WTC11 (cell line): ENCODE data around the gene ATL1. TPM values are rescaled to one million over a fixed set of nuclear protein-coding genes. Genes with fewer than 3 reads are reported as not detected.
A peak's percentile ranks its signal among the peaks of the same experiment; 100 is the strongest.

Experiments
- ATAC-seq: fragments of 200-7000 bp; cut with Tn5 transposase; 2 replicates; pipeline ENCODE4 v1.10.0; 2021; ENCODE audit warnings: mild to moderate bottlenecking, moderate library complexity
- CTCF ChIA-PET: fragments of 300-600 bp; sonication (Branson Sonifier 250); formaldehyde crosslinking; loops from one replicate; lab custom pipeline; 2021; ENCODE audit warnings: antibody characterized with exemption; lab: Charles Lee
- POLR2A ChIA-PET: fragments of 350-600 bp; sonication (Branson Sonifier 250); formaldehyde crosslinking; loops from one replicate; lab custom pipeline; 2021; ENCODE audit warnings: antibody characterized with exemption; lab: Charles Lee
- DNase-seq: peaks from one replicate; pipeline ENCODE4 v3.0.0; 2021; ENCODE audit warnings: low spot score
- H3K27ac Mint-ChIP-seq: 2 replicates; pipeline ENCODE4 v1.8.0; 2021; ENCODE audit warnings: mixed read lengths
- H3K27me3 Mint-ChIP-seq: 2 replicates; pipeline ENCODE4 v1.8.0; 2021; ENCODE audit warnings: low read depth, mild to moderate bottlenecking, moderate library complexity, mixed read lengths
- H3K36me3 Mint-ChIP-seq: 2 replicates; pipeline ENCODE4 v1.8.0; 2021; ENCODE audit warnings: mixed read lengths
- H3K4me1 Mint-ChIP-seq: 2 replicates; pipeline ENCODE4 v1.8.0; 2022; ENCODE audit warnings: mixed read lengths
- H3K4me3 Mint-ChIP-seq: 2 replicates; pipeline ENCODE4 v1.8.0; 2021; ENCODE audit warnings: mild to moderate bottlenecking, moderate library complexity, mixed read lengths
- H3K9me3 Mint-ChIP-seq: 2 replicates; pipeline ENCODE4 v1.8.0; 2021; ENCODE audit warnings: mixed read lengths
- AFF4 ChIP-seq: sonication (generic); formaldehyde crosslinking; IDR thresholded peaks from 2 replicates; pipeline ENCODE4 v1.8.1; 2023; ENCODE audit warnings: mild to moderate bottlenecking, missing genetic modification reagents, borderline replicate concordance
- ATF2 ChIP-seq: sonication (generic); formaldehyde crosslinking; IDR thresholded peaks from 2 replicates; pipeline ENCODE4 v1.8.1; 2022; ENCODE audit warnings: low read depth, missing genetic modification reagents, borderline replicate concordance
- CDX4 ChIP-seq: fragments of 250-450 bp; sonication (Bioruptor Pico); IDR thresholded peaks from 2 replicates; pipeline ENCODE4 v1.9.0; 2021; ENCODE audit warnings: moderate library complexity, mild to moderate bottlenecking, inconsistent platforms, borderline replicate concordance
- CTCF ChIP-seq: fragments of 200-600 bp; IDR thresholded peaks from 2 replicates; pipeline ENCODE4 v1.8.0; 2022; ENCODE audit warnings: antibody characterized with exemption
- E2F1 ChIP-seq: sonication (generic); formaldehyde crosslinking; IDR thresholded peaks from 2 replicates; pipeline ENCODE4 v1.8.0; 2022; ENCODE audit warnings: mild to moderate bottlenecking, missing genetic modification reagents
- ELF4 ChIP-seq: sonication (generic); formaldehyde crosslinking; IDR thresholded peaks from 2 replicates; pipeline ENCODE4 v1.8.1; 2022; ENCODE audit warnings: low read depth, mild to moderate bottlenecking, moderate library complexity, missing genetic modification reagents
- FOXJ3 ChIP-seq: sonication (generic); formaldehyde crosslinking; IDR thresholded peaks from 2 replicates; pipeline ENCODE4 v1.9.0; 2021; ENCODE audit warnings: missing genetic modification reagents, mild to moderate bottlenecking, borderline replicate concordance
- FOXP4 ChIP-seq: sonication (generic); formaldehyde crosslinking; IDR thresholded peaks from 2 replicates; pipeline ENCODE4 v1.8.0; 2022; ENCODE audit warnings: mild to moderate bottlenecking, missing genetic modification reagents
- GTF2I ChIP-seq: fragments of 250-450 bp; sonication (Bioruptor Pico); conservative IDR thresholded peaks from 2 replicates; pipeline ENCODE4 v1.4.0; 2021; ENCODE audit warnings: mild to moderate bottlenecking
- JUN ChIP-seq: sonication (generic); formaldehyde crosslinking; IDR thresholded peaks from 2 replicates; pipeline ENCODE4 v1.8.0; 2023; ENCODE audit warnings: mild to moderate bottlenecking, missing genetic modification reagents
- MLX ChIP-seq: sonication (generic); formaldehyde crosslinking; IDR thresholded peaks from 2 replicates; pipeline ENCODE4 v1.8.1; 2023; ENCODE audit warnings: mild to moderate bottlenecking, missing genetic modification reagents, moderate library complexity
- NFYB ChIP-seq: sonication (generic); formaldehyde crosslinking; conservative IDR thresholded peaks from 2 replicates; pipeline ENCODE4 v1.8.0; 2022; ENCODE audit warnings: low read depth, missing genetic modification reagents
- NR1H2 ChIP-seq: sonication (generic); formaldehyde crosslinking; IDR thresholded peaks from 2 replicates; pipeline ENCODE4 v1.9.0; 2021; ENCODE audit warnings: mild to moderate bottlenecking, moderate library complexity, missing genetic modification reagents
- NR3C1 ChIP-seq: sonication (generic); formaldehyde crosslinking; conservative IDR thresholded peaks from 2 replicates; pipeline ENCODE4 v1.8.1; 2023; ENCODE audit warnings: low read depth, mild to moderate bottlenecking, missing genetic modification reagents
- OVOL2 ChIP-seq: fragments of 250-450 bp; sonication (Bioruptor Pico); IDR thresholded peaks from 2 replicates; pipeline ENCODE4 v1.9.0; 2021; ENCODE audit warnings: mild to moderate bottlenecking, borderline replicate concordance
- RORB ChIP-seq: fragments of 250-450 bp; sonication (Bioruptor Pico); IDR thresholded peaks from 2 replicates; pipeline ENCODE4 v1.9.0; 2021; ENCODE audit warnings: mild to moderate bottlenecking
- SMAD4 ChIP-seq: sonication (generic); formaldehyde crosslinking; IDR thresholded peaks from 2 replicates; pipeline ENCODE4 v1.8.0; 2022; ENCODE audit warnings: mild to moderate bottlenecking, missing genetic modification reagents
- SP1 ChIP-seq: sonication (generic); formaldehyde crosslinking; conservative IDR thresholded peaks from 2 replicates; pipeline ENCODE4 v1.8.1; 2022; ENCODE audit warnings: missing genetic modification reagents
- TEAD1 ChIP-seq: sonication (generic); formaldehyde crosslinking; IDR thresholded peaks from 2 replicates; pipeline ENCODE4 v1.8.0; 2022; ENCODE audit warnings: mild to moderate bottlenecking, missing genetic modification reagents
- ZNF138 ChIP-seq: sonication (generic); formaldehyde crosslinking; conservative IDR thresholded peaks from 2 replicates; pipeline ENCODE4 v1.8.1; 2022; ENCODE audit warnings: mild to moderate bottlenecking, moderate library complexity, missing genetic modification reagents
- ZNF263 ChIP-seq: sonication (generic); formaldehyde crosslinking; IDR thresholded peaks from 2 replicates; pipeline ENCODE4 v1.8.1; 2022; ENCODE audit warnings: low read depth, mild to moderate bottlenecking, moderate library complexity, missing genetic modification reagents
- ZNF423 ChIP-seq: fragments of 250-450 bp; sonication (Bioruptor Pico); IDR thresholded peaks from 2 replicates; pipeline ENCODE4 v2.1.2; 2022; ENCODE audit warnings: mild to moderate bottlenecking, moderate library complexity
- total RNA-seq: library from RNA; stranded (reverse); gene quantifications from 3 replicates; pipeline ENCODE4 v1.2.3, GENCODE V29; 2021

Gene ATL1
- total RNA-seq, 1 experiment from 2014 or later, result 3.7 TPM

GRCh38 chr14:50675597-50675996 is 115.7 kb downstream of the ATL1 start:
- Mint-ChIP-seq H3K27ac (no peak overlapping the region), H3K9me3 (no peaks in the 10 kb centered on the region), H3K27me3 (no peaks in the 10 kb centered on the region), H3K4me1 (peaks cover 15% of the 10 kb centered on the region), H3K4me3 (no peak overlapping the region), H3K36me3 (no peaks in the 10 kb centered on the region)
- TF ChIP-seq TEAD1 (CRISPR knock-in tag) (no peak), NR3C1 (no peak), NR1H2 (CRISPR knock-in tag) (no peak), CTCF (no peak), AFF4 (no peak), ZNF423 (CRISPR knock-in tag) (no peak), FOXP4 (CRISPR knock-in tag) (no peak), SMAD4 (no peak), NFYB (CRISPR knock-in tag) (no peak), ZNF138 (CRISPR knock-in tag) (no peak), RORB (no peak), E2F1 (CRISPR knock-in tag) (no peak), CDX4 (CRISPR knock-in tag) (no peak), FOXJ3 (no peak), ZNF263 (CRISPR knock-in tag) (no peak), ELF4 (CRISPR knock-in tag) (no peak)
- CTCF ChIA-PET, result no interaction called here
- POLR2A ChIA-PET, result no interaction called here
- DNase-seq (no peak), ATAC-seq (no peak)

- H3K27me3 Mint-ChIP-seq, result no peaks in the 10 kb centered on the region
- DNase-seq (no peak), ATAC-seq (no peak)
- POLR2A ChIA-PET, result interaction anchor here (1.2 kb wide), 1 partner anchor 10 kb away, joined by 3 read pairs; no protein-coding TSS in a partner anchor
- no peaks in the 10 kb centered on the region for H3K36me3 Mint-ChIP-seq
- H3K27ac Mint-ChIP-seq, result peak overlapping the region; percentile 2; the same call in 1 of the 2 replicates
- CTCF ChIA-PET, result interaction anchor here (1.2 kb wide), 1 partner anchor 37 kb away, joined by 4 read pairs; no protein-coding TSS in a partner anchor
- no peak overlapping the region for H3K4me3 Mint-ChIP-seq
- H3K4me1 Mint-ChIP-seq, result peaks cover 15% of the 10 kb centered on the region
- no peaks in the 10 kb centered on the region for H3K9me3 Mint-ChIP-seq
- TF ChIP-seq OVOL2 (CRISPR knock-in tag) (no peak), JUN (CRISPR knock-in tag) (no peak), ATF2 (CRISPR knock-in tag) (no peak), MLX (no peak), SP1 (CRISPR knock-in tag) (no peak), GTF2I (no peak)
Measured at GRCh38 chr14:50676814-50677516, 117.0 kb downstream of the ATL1 start.
